Glomerular visceral epithelial cell (primary cell): ENCODE measurements around the gene KRR1.
"Not testable (repeated sequence)": the region's sequence is repeated elsewhere in the genome, so short reads cannot be mapped to it uniquely, and the experiment has no call there.

Experiments
- DNase-seq: peaks from one replicate; pipeline ENCODE4 v3.0.0-alpha.2; 2016; ENCODE audit errors: extremely low spot score

Gene KRR1

GRCh38 chr12:75477137-75477536, 34.3 kb downstream of the KRR1 start:
- no peak for DNase-seq

GRCh38 chr12:75476071-75476470, 35.3 kb downstream of the KRR1 start:
- no peak for DNase-seq

DNA sequence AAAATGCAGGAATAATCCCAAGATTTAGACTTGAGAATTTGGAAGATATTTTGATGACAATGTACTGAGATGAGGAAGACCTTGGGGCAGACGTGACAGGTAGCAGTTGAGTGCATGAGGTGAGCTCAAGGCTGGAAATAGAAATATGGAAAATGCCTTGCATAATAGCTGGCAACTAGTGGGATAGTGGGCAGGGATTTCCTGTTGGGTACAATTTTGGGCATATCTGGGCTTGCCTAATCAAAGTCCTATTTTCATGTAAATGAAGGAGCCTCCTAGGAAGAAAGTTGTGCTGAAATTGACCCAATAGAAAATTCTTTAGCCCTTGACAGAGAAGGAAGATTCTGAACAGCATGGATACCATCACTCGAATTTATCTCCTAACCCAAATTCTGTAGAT, 37.3 kb downstream of the KRR1 start:
- DNase-seq = no peak

GRCh38 chr12:75471902-75472890, 39.2 kb downstream of the KRR1 start:
- no peak for DNase-seq

GRCh38 chr12:75460204-75460603, 51.2 kb downstream of the KRR1 start:
- no peak for DNase-seq

DNA sequence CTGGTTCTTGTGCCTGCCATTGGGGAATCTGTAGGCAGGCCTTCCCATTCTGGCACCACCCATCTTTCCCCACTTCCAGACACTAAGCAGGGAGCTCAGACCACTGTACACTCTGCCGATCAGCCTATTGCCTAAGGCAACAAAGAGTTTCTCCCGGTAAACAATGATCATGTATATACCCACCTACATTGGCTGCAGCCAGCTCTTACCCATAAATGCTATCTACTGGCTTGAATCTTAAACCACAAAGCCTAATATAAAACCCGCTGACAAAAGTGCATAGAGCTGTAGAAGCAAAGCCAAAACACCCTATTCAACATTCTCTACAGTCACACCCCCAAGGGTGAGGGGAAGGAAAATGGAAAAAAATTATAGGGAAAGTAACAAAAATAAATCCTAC, 51.7 kb downstream of the KRR1 start:
- DNase-seq = no peak

DNA sequence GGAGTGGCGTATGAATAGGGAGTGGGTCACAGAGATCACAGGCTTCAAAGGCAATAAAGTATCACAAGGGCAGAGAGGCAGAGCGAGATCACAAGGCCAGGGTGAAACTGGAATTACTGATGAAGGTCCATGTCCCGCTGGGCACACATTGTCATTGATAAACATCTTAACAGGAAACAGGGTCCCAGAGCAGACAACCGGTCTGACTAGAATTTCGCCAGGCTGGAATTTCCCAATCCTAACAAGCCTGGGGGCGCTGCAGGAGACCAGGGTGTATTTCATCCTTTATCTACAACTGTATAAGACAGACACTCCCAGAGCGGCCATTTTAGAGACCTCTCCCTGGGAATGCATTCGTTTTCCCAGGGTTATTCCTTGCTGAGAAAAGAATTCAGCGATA, 53.5 kb downstream of the KRR1 start:
- not testable (repeated sequence) for DNase-seq

GRCh38 chr12:75457191-75457590, 54.2 kb downstream of the KRR1 start:
- DNase-seq = no peak

GRCh38 chr12:75455839-75456238, 55.6 kb downstream of the KRR1 start:
- no peak for DNase-seq

DNA sequence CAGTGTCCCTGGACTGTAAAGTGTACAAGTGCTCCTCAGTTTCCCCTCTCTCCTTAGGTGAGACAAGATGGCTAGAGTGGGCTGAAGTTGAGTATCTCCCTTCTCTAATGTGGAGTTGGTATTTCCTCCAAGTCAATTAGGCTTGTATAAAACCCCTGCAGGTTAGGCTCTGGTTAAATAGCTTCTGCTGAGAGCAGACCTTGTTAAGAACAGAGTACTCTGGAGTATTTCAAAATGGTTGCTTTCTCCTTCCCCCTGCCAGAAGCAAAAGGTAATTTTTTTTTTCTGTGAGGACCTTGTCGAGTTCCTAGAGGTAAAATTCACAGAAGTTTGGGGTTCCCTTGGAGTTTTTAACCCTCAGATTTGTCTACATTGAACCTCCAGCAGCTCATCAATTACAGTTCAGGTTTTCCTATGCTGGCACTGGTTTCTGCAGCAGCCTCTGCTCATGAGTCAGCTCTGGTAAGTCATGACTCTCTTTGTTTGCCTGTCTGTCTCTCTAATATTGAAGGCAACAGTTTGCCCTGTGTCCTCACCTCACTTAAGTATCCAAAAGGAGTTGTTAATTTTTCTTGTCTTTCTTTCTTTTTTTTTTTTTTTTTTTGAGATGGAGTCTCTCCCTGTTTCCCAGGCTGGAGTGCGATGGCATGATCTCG, 58.6 kb downstream of the KRR1 start:
- DNase-seq = peak; percentile 16

DNA sequence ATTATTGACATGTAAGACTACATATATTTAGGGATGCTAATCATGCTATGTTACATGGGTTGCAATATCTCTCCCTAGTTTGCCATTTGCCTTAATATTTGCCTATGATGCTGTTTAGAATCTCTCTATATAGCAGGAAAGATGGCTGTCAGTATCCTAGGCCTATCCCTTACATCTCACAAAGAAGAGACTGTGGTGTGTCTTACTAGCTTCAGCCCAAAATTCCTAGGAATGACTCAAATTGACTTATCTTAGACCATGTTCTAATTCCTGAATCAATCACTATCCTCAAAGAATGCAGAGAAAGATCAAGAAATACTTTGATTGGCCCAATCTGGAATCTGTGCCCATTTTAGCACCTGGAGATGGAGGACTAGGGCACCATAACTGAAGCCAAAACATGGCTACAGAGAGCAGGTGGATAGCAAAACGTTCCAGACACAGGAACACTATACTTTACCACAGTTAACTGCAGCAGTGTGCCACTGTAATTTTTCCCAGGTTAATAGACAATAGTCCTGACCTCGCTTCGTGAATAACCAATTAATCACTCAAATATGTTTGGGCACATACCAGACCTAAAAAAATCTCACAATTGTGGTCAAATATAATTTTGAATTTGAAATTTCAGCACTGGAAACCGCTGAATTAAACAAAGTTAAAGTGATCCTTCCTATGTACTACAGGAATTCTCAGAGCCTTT, 63.6 kb downstream of the KRR1 start:
- DNase-seq = no peak

GRCh38 chr12:75446857-75447256, 64.6 kb downstream of the KRR1 start:
- no peak for DNase-seq

GRCh38 chr12:75445137-75445507, 66.3 kb downstream of the KRR1 start:
- DNase-seq = not testable (repeated sequence)

- peak; percentile 7 for DNase-seq
Measured at GRCh38 chr12:75444429-75445136, 66.8 kb downstream of the KRR1 start.

DNA sequence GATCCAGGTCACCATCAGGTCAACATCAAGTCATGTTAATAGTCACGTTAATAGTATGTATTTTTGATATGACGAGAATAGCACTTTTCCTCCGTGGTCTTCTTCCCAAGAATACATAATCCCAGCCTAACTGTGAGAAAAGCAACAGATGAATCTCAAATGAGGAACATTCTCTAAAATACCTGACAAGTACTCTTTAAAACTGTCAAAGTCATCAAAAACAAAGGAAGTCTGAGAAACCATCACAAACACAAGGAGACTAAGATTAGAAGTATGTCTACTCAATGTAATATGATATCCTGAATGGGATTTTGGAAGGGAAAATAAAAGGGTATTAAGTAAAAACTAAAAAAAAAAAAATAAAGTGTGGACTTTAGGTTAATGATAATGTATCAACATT, 67.7 kb downstream of the KRR1 start:
- no peak for DNase-seq

DNA sequence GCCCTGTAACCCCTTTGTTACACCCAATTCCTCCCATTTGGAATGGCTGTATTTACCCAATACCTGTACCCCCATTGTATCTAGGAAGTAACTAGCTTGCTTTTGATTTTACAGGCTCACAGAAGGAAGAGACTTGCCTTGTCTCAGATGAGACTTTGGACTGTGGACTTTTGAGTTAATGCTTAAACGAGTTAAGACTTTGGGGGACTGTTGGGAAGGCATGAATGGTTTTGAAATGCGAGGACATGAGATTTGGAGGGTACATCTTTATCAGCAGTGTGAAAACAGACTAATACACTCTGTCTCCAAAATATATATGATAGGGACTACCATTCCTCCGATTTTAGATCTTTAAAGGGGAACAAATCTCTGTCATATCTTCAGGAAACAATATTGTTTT, 69.0 kb downstream of the KRR1 start:
- not testable (repeated sequence) for DNase-seq

- not testable (repeated sequence) for DNase-seq
Measured at GRCh38 chr12:75441687-75442449, 69.5 kb downstream of the KRR1 start.
